GM18870 (cell line): ENCODE measurements around the gene EIPR1.
A peak's percentile ranks its signal among the peaks of the same experiment; 100 is the strongest.
"Not testable (repeated sequence)": the region's sequence is repeated elsewhere in the genome, so short reads cannot be mapped to it uniquely, and the experiment has no call there.

ENCODE experiments used
- ATAC-seq: cut with Tn5 transposase; IDR thresholded peaks from one replicate; pipeline ENCODE4 v1.9.1; 2021; ENCODE audit warnings: moderate library complexity; ENCODE audit not compliant: unreplicated experiment

Gene EIPR1

GRCh38 chr2:3403587-3404334 lies 26.1 kb upstream of the EIPR1 start:
- peak; percentile 100 for ATAC-seq

- no peak for ATAC-seq
These were observed 22.2 kb upstream of the EIPR1 start for GRCh38 chr2:3399829-3400228.

GRCh38 chr2:3399381-3399780 lies 21.8 kb upstream of the EIPR1 start:
- no peak for ATAC-seq

- no peak for ATAC-seq
These were observed 21.2 kb upstream of the EIPR1 start for GRCh38 chr2:3398857-3399256.

GRCh38 chr2:3396920-3397559 lies 19.4 kb upstream of the EIPR1 start:
- peak; percentile 78 for ATAC-seq

- ATAC-seq, result no peak
These were observed 14.6 kb upstream of the EIPR1 start for GRCh38 chr2:3392216-3392615.

- ATAC-seq, result no peak
These were observed 12.4 kb upstream of the EIPR1 start for GRCh38 chr2:3390041-3390440.

GRCh38 chr2:3389193-3389592 lies 11.6 kb upstream of the EIPR1 start:
- no peak for ATAC-seq

GRCh38 chr2:3388412-3388738 lies 10.8 kb upstream of the EIPR1 start:
- no peak for ATAC-seq

GRCh38 chr2:3387644-3388411 lies 10.2 kb upstream of the EIPR1 start:
- no peak for ATAC-seq

GRCh38 chr2:3387011-3387410 lies 9.4 kb upstream of the EIPR1 start:
- ATAC-seq, result no peak

- ATAC-seq, result no peak
These were observed 8.9 kb upstream of the EIPR1 start for GRCh38 chr2:3386448-3386958.

GRCh38 chr2:3379647-3380534 lies 2.3 kb upstream of the EIPR1 start, which contains the start of gene TRAPPC12:
Gene TRAPPC12 (plus strand): TSS chr2:3379694. CDS start chr2:3387624, 7,930 bp downstream.
- ATAC-seq, result peak; percentile 63

- no peak for ATAC-seq
These were observed 1.7 kb upstream of the EIPR1 start for GRCh38 chr2:3379339-3379646.

GRCh38 chr2:3377279-3377611 lies 373 bp downstream of the EIPR1 start:
- peak; percentile 16 for ATAC-seq

GRCh38 chr2:3376821-3377220 lies 797 bp downstream of the EIPR1 start:
- no peak for ATAC-seq

- not testable (repeated sequence) for ATAC-seq
These were observed 8.1 kb downstream of the EIPR1 start for GRCh38 chr2:3369340-3370181.

- no peak for ATAC-seq
These were observed 9.3 kb downstream of the EIPR1 start for GRCh38 chr2:3368261-3368722.

- ATAC-seq, result no peak
These were observed 12.4 kb downstream of the EIPR1 start for GRCh38 chr2:3365219-3365618.
